ENCODE data around the gene NEMF.

The NEMF gene

DNA sequence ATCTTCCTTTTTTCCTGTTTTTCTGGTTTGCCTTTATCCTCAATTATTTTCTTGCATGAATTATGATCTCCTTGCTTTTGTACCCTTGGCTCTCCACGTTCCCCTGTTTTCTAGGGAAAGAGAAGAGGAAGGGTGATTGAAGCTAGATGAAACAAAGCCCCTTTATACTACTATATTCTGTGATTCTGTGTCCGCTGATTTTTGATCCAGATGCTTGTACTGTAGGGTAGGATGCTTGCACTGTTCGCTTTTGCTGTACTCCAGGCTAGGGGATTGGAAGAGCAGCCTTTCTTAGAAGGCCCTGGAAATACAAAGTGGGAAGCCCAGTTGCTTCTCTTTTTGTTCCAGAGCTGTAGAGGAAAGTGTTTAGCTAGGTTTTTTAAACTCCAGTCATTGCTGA lies 119.7 kb downstream of the NEMF start:
- DNase-seq, result no peak
